HepG2 (cell line): ENCODE measurements around the gene CDK3. TPM values are rescaled to one million over a fixed set of nuclear protein-coding genes. Genes with fewer than 3 reads are reported as not detected.

ENCODE experiments used
- BRD4 ChIP-seq: sonication (generic); formaldehyde crosslinking; IDR thresholded peaks from 2 replicates; pipeline ENCODE4 v1.4.0; 2020; ENCODE audit warnings: missing genetic modification reagents
- CBX5 ChIP-seq: sonication (generic); formaldehyde crosslinking; IDR thresholded peaks from 2 replicates; pipeline ENCODE4 v1.4.0; 2020; ENCODE audit warnings: missing genetic modification reagents, borderline replicate concordance
- CENPT ChIP-seq: sonication (generic); formaldehyde crosslinking; IDR thresholded peaks from 2 replicates; pipeline ENCODE4 v1.8.0; 2022; ENCODE audit warnings: low read depth, mild to moderate bottlenecking, moderate library complexity, missing genetic modification reagents
- CENPX ChIP-seq: sonication (generic); formaldehyde crosslinking; IDR thresholded peaks from 2 replicates; pipeline ENCODE4 v1.9.0; 2021; ENCODE audit warnings: mild to moderate bottlenecking, missing genetic modification reagents, moderate library complexity
- MAZ ChIP-seq, 2 experiments: sonication (generic) in 1 of 2; formaldehyde crosslinking in 1 of 2; IDR thresholded peaks; 2 replicates each; pipeline versions ENCODE4 v1.5.0 to v1.6.1; 2012 to 2020; ENCODE audit warnings: low read depth in 2 of 2, mild to moderate bottlenecking in 2 of 2, borderline replicate concordance in 1 of 2, improper control_type of control experiment in 1 of 2, low read length in 1 of 2, missing genetic modification reagents in 1 of 2, moderate library complexity in 1 of 2
- RERE ChIP-seq: IDR thresholded peaks from 2 replicates; pipeline ENCODE4 v1.6.1; 2016; ENCODE audit warnings: low read depth, missing genetic modification reagents, missing compliant biosample characterization
- SAP130 ChIP-seq: IDR thresholded peaks from 2 replicates; pipeline ENCODE4 v1.6.1; 2016; ENCODE audit warnings: low read depth
- THRA ChIP-seq: sonication (generic); formaldehyde crosslinking; IDR thresholded peaks from 2 replicates; pipeline ENCODE4 v1.4.0; 2020; ENCODE audit warnings: missing genetic modification reagents, borderline replicate concordance
- ZBTB10 ChIP-seq: sonication (generic); formaldehyde crosslinking; IDR thresholded peaks from 2 replicates; pipeline ENCODE4 v1.4.0; 2020; ENCODE audit warnings: missing genetic modification reagents, borderline replicate concordance
- ZFP1 ChIP-seq: IDR thresholded peaks from 2 replicates; pipeline ENCODE4 v1.6.1; 2016
- ZNF180 ChIP-seq: sonication (generic); formaldehyde crosslinking; IDR thresholded peaks from 2 replicates; pipeline ENCODE4 v1.4.0; 2020; ENCODE audit warnings: low read depth, missing genetic modification reagents, borderline replicate concordance
- ZNF441 ChIP-seq: sonication (generic); formaldehyde crosslinking; IDR thresholded peaks from 2 replicates; pipeline ENCODE4 v1.7.0; 2021; ENCODE audit warnings: missing genetic modification reagents, borderline replicate concordance
- polyA plus RNA-seq, 8 experiments: library from polyadenylated mRNA; depleted of rRNA in 3 of 8; stranded (reverse) in 7 of 8; unstranded in 1 of 8; fragments of >200 nt; fragmentation: Illumina TruSeq in 4 of 8; extraction: Trizol in 4 of 8; gene quantifications; 2 replicates each; pipeline versions ENCODE4 v1.2.1 to v1.2.3, GENCODE V29; 2011 to 2016; ENCODE audit warnings: low read depth in 4 of 8, missing spikeins in 1 of 8, mixed read lengths in 1 of 8; ENCODE audit not compliant: insufficient read depth in 1 of 8
- total RNA-seq, 5 experiments: library from RNA; depleted of rRNA; stranded (reverse); fragments of >200 nt; fragmentation: Illumina TruSeq; extraction: Trizol; gene quantifications; 2 replicates each; pipeline ENCODE4 v1.2.3, GENCODE V29; 2016; ENCODE audit warnings: low read depth in 1 of 5

CDK3 gene
- total and polyA plus RNA-seq, 2 of the 13 experiments (the other 11 are each of a cell fraction or from before 2014, with no cell fraction given), result 5.8 to 11.4 TPM

GRCh38 chr17:76027159-76027839 is 26.6 kb downstream of the CDK3 start, which contains the start of gene EVPL (continued):
- TF ChIP-seq RERE (CRISPR knock-in tag), result no peak
- TF ChIP-seq CENPT (CRISPR knock-in tag), result no peak
- no peak for TF ChIP-seq MAZ (IDR thresholded peaks at IDR 0.05; ENCODE audit: borderline replicate concordance, low read depth, low read length)
- peak; percentile 75 for TF ChIP-seq MAZ (CRISPR knock-in tag; IDR thresholded peaks at IDR 0.05; ENCODE audit: low read depth)
- no peak for TF ChIP-seq ZBTB10
- TF ChIP-seq ZNF180 (CRISPR knock-in tag), result no peak
- TF ChIP-seq THRA (CRISPR knock-in tag), result peak; percentile 10; the same call in 1 of the 2 replicates
- TF ChIP-seq CBX5 (CRISPR knock-in tag), result no peak; the same call in 1 of the 2 replicates
- no peak for TF ChIP-seq ZNF441 (CRISPR knock-in tag)
- peak; percentile 88 for TF ChIP-seq SAP130
- no peak for TF ChIP-seq ZFP1 (CRISPR knock-in tag)
- TF ChIP-seq BRD4 (CRISPR knock-in tag), result no peak
- no peak for TF ChIP-seq CENPX (CRISPR knock-in tag)
